ENCODE data around the gene NFAT5.

GRCh38 chr16:69619514-69619913 lies 53.7 kb downstream of the NFAT5 start:
- TF ChIP-seq, protein P1, sequence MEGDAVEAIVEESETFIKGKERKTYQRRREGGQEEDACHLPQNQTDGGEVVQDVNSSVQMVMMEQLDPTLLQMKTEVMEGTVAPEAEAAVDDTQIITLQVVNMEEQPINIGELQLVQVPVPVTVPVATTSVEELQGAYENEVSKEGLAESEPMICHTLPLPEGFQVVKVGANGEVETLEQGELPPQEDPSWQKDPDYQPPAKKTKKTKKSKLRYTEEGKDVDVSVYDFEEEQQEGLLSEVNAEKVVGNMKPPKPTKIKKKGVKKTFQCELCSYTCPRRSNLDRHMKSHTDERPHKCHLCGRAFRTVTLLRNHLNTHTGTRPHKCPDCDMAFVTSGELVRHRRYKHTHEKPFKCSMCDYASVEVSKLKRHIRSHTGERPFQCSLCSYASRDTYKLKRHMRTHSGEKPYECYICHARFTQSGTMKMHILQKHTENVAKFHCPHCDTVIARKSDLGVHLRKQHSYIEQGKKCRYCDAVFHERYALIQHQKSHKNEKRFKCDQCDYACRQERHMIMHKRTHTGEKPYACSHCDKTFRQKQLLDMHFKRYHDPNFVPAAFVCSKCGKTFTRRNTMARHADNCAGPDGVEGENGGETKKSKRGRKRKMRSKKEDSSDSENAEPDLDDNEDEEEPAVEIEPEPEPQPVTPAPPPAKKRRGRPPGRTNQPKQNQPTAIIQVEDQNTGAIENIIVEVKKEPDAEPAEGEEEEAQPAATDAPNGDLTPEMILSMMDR (conservative IDR thresholded peaks at IDR 0.05): no peak
- TF ChIP-seq EZH2 (IDR thresholded peaks at IDR 0.05; ENCODE audit: low read depth): no peak

Measured in PC-9 (cell line).